ENCODE data around the gene RFC2. TPM values are rescaled to one million over a fixed set of nuclear protein-coding genes. Genes with fewer than 3 reads are reported as not detected.

The RFC2 gene
- total RNA-seq, 1 experiment from 2014 or later, result 75.6 TPM

- TF ChIP-seq REST (IDR thresholded peaks at IDR 0.05; ENCODE audit: low read depth), result no peak
Measured at GRCh38 chr7:74302745-74303221, 48.6 kb upstream of the RFC2 start (continued).

GRCh38 chr7:74300926-74301325, 46.7 kb upstream of the RFC2 start:
- DNase-seq (ENCODE audit: low read depth, low spot score), result no peak
- H3K4me3 ChIP-seq (replicated peaks in 1 of 2; ENCODE audit: low read depth in 1 of 2, low read length in 2 of 2), result no peak overlapping the region
- peaks cover 49% of the 10 kb centered on the region for H3K79me2 ChIP-seq (ENCODE audit: insufficient read depth, low read length)
- no peak overlapping the region for H3K4me2 ChIP-seq (ENCODE audit: low read length)
- no peak overlapping the region for H2AFZ ChIP-seq (ENCODE audit: low read depth, low read length, poor library complexity, severe bottlenecking)
- CTCF ChIA-PET, result no interaction called here
- H3K36me3 ChIP-seq (ENCODE audit: control insufficient read depth in 1 of 2, insufficient read depth in 2 of 2, low read length in 2 of 2), result no peaks in the 10 kb centered on the region
- no peak overlapping the region for H3K9ac ChIP-seq (ENCODE audit: low read length)
- RAD21 ChIA-PET (ENCODE audit: low non-redundant PET in 1 of 2, low total read pairs in 2 of 2, uncharacterized antibody in 2 of 2, unreplicated experiment in 2 of 2), result no interaction called here
- BruUV-seq (replicated peaks), result no TSS peak
- H3K9me2 ChIP-seq (ENCODE audit: insufficient read depth), result no peaks in the 10 kb centered on the region
- H3K9me3 ChIP-seq (ENCODE audit: control insufficient read depth in 1 of 2, insufficient read depth in 1 of 2, low read depth in 1 of 2, low read length in 2 of 2), result no peaks in the 10 kb centered on the region
- POLR2A ChIA-PET, result no interaction called here
- H4K20me1 ChIP-seq (ENCODE audit: insufficient read depth), result no peaks in the 10 kb centered on the region
- TF ChIP-seq MAX (IDR thresholded peaks at IDR 0.05), result no peak
- TF ChIP-seq ELF1 (IDR thresholded peaks at IDR 0.05; ENCODE audit: borderline replicate concordance, low read depth), result no peak
- no peak for TF ChIP-seq ZBTB33 (IDR thresholded peaks at IDR 0.05; ENCODE audit: extremely low read depth, insufficient replicate concordance, low read length)
- ATAC-seq, result no peak
- intact Hi-C loops (cut with micrococcal nuclease), result no loop called here
- H3K27me3 ChIP-seq (ENCODE audit: insufficient read depth, low read length), result no peaks in the 10 kb centered on the region
- H3K4me1 ChIP-seq (ENCODE audit: control insufficient read depth in 1 of 2, insufficient read depth in 2 of 2, low read length in 2 of 2), result peaks cover 32 to 62% of the 10 kb centered on the region in 2 experiments
- no peak overlapping the region for H3K27ac ChIP-seq (ENCODE audit: low read depth, low read length)
